Measurements from ENCODE around the gene TLE1. TPM values are rescaled to one million over a fixed set of nuclear protein-coding genes. Genes with fewer than 3 reads are reported as not detected.

Gene TLE1
- polyA plus RNA-seq, 3 donors, result 0.46 to 2.5 (median 1.2) TPM

DNA sequence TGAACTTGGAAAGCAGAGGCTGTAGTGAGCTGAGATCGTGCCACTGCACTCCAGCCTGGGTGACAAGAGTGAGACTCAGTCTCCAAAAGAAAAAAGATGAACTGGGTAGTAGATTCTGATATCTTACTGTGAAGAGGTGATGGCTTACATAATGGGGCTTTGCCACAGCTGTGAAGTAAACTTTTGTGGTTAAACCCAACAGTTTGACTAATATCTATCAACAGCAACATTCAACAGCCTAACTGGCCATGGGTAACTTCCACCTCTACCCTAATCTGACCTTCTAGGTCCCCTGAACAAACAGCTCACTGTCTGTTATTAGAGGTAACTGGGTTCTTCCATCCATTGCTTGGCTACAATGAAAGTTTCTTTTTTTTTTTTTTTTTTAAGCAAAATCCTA, 52.1 kb downstream of the TLE1 start:
- no peaks in the 10 kb centered on the region for H3K27me3 Mint-ChIP-seq (ENCODE audit: low read depth in 3 of 3)
- 50% methylated on average over 1 of the region's 1 CpG for WGBS (ENCODE audit: insufficient coverage)
- no peak for DNase-seq
- Histone ChIP-seq H3K27me3 (ENCODE audit: control insufficient read depth in 2 of 2, insufficient read depth in 2 of 2, low read length in 2 of 2) (no peaks in the 10 kb centered on the region), H3K4me1 (ENCODE audit: control insufficient read depth in 1 of 2, insufficient read depth in 2 of 2, low read length in 2 of 2) (peaks cover 0 to 7% of the 10 kb centered on the region in 2 donors), H3K9me3 (replicated peaks in 1 of 2; ENCODE audit: control insufficient read depth in 1 of 2, insufficient read depth in 1 of 2, low read length in 2 of 2) (no peaks in the 10 kb centered on the region), H4K20me1 (ENCODE audit: insufficient read depth, low read length) (no peaks in the 10 kb centered on the region), H3K4me2 (replicated peaks; ENCODE audit: extremely low read depth, low read length, poor library complexity, severe bottlenecking) (no peak overlapping the region), H3K27ac (ENCODE audit: low read depth in 1 of 2, low read length in 2 of 2) (no peak overlapping the region), H3K79me2 (ENCODE audit: insufficient read depth, low read length) (no peaks in the 10 kb centered on the region), H2AFZ (ENCODE audit: insufficient read depth, low read depth, low read length, poor library complexity, severe bottlenecking) (no peak overlapping the region), H3K9ac (ENCODE audit: insufficient read depth, low read length, poor library complexity, severe bottlenecking) (no peak overlapping the region), H3K36me3 (replicated peaks in 1 of 2; ENCODE audit: control insufficient read depth in 1 of 2, insufficient read depth in 2 of 2, low read length in 2 of 2) (no peaks in the 10 kb centered on the region), H3K4me3 (replicated peaks in 1 of 3; ENCODE audit: low read depth in 2 of 3, low read length in 3 of 3) (no peak overlapping the region)
- peaks cover 4 to 11% of the 10 kb centered on the region in 2 donors for H3K36me3 Mint-ChIP-seq
- no peak overlapping the region for H3K4me3 Mint-ChIP-seq
- TF ChIP-seq, protein P1, sequence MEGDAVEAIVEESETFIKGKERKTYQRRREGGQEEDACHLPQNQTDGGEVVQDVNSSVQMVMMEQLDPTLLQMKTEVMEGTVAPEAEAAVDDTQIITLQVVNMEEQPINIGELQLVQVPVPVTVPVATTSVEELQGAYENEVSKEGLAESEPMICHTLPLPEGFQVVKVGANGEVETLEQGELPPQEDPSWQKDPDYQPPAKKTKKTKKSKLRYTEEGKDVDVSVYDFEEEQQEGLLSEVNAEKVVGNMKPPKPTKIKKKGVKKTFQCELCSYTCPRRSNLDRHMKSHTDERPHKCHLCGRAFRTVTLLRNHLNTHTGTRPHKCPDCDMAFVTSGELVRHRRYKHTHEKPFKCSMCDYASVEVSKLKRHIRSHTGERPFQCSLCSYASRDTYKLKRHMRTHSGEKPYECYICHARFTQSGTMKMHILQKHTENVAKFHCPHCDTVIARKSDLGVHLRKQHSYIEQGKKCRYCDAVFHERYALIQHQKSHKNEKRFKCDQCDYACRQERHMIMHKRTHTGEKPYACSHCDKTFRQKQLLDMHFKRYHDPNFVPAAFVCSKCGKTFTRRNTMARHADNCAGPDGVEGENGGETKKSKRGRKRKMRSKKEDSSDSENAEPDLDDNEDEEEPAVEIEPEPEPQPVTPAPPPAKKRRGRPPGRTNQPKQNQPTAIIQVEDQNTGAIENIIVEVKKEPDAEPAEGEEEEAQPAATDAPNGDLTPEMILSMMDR (IDR thresholded peaks at IDR 0.05), result no peak
- H3K27ac Mint-ChIP-seq, result no peak overlapping the region
- H3K4me1 Mint-ChIP-seq, result peaks cover 13% of the 10 kb centered on the region
- H3K9me3 Mint-ChIP-seq, result no peaks in the 10 kb centered on the region
- intact Hi-C loops (cut with micrococcal nuclease), result no loop called here

- Histone ChIP-seq H3K27ac (ENCODE audit: low read depth in 1 of 2, low read length in 2 of 2) (no peak overlapping the region), H3K9ac (ENCODE audit: insufficient read depth, low read length, poor library complexity, severe bottlenecking) (no peak overlapping the region), H2AFZ (ENCODE audit: insufficient read depth, low read depth, low read length, poor library complexity, severe bottlenecking) (no peak overlapping the region), H3K27me3 (ENCODE audit: control insufficient read depth in 2 of 2, insufficient read depth in 2 of 2, low read length in 2 of 2) (no peaks in the 10 kb centered on the region), H3K9me3 (replicated peaks in 1 of 2; ENCODE audit: control insufficient read depth in 1 of 2, insufficient read depth in 1 of 2, low read length in 2 of 2) (no peaks in the 10 kb centered on the region), H3K4me2 (replicated peaks; ENCODE audit: extremely low read depth, low read length, poor library complexity, severe bottlenecking) (no peak overlapping the region), H3K79me2 (ENCODE audit: insufficient read depth, low read length) (no peaks in the 10 kb centered on the region), H3K4me3 (replicated peaks in 1 of 3; ENCODE audit: low read depth in 2 of 3, low read length in 3 of 3) (no peak overlapping the region), H4K20me1 (ENCODE audit: insufficient read depth, low read length) (no peaks in the 10 kb centered on the region), H3K36me3 (replicated peaks in 1 of 2; ENCODE audit: control insufficient read depth in 1 of 2, insufficient read depth in 2 of 2, low read length in 2 of 2) (no peaks in the 10 kb centered on the region), H3K4me1 (ENCODE audit: control insufficient read depth in 1 of 2, insufficient read depth in 2 of 2, low read length in 2 of 2) (peaks cover 0 to 7% of the 10 kb centered on the region in 2 donors)
- intact Hi-C loops (cut with micrococcal nuclease), result no loop called here
- Mint-ChIP-seq H3K4me1 (peaks cover 13% of the 10 kb centered on the region), H3K9me3 (no peaks in the 10 kb centered on the region), H3K4me3 (no peak overlapping the region), H3K27ac (no peak overlapping the region), H3K36me3 (peaks cover 4 to 15% of the 10 kb centered on the region in 2 donors), H3K27me3 (ENCODE audit: low read depth in 3 of 3) (no peaks in the 10 kb centered on the region)
- WGBS (ENCODE audit: insufficient coverage), result no CpG with 5 or more reads among the region's 3 CpGs
- TF ChIP-seq, protein P1 (IDR thresholded peaks at IDR 0.05), result no peak
- DNase-seq, result no peak
Observed at GRCh38 chr9:81636255-81636599, 53.1 kb downstream of the TLE1 start.
